GM18909 (cell line): Measurements from ENCODE around the gene MAEL.

Experiments
- ATAC-seq: cut with Tn5 transposase; IDR thresholded peaks from one replicate; pipeline ENCODE4 v1.9.1; 2021; ENCODE audit warnings: mild to moderate bottlenecking; ENCODE audit not compliant: unreplicated experiment, poor library complexity

The MAEL gene

DNA sequence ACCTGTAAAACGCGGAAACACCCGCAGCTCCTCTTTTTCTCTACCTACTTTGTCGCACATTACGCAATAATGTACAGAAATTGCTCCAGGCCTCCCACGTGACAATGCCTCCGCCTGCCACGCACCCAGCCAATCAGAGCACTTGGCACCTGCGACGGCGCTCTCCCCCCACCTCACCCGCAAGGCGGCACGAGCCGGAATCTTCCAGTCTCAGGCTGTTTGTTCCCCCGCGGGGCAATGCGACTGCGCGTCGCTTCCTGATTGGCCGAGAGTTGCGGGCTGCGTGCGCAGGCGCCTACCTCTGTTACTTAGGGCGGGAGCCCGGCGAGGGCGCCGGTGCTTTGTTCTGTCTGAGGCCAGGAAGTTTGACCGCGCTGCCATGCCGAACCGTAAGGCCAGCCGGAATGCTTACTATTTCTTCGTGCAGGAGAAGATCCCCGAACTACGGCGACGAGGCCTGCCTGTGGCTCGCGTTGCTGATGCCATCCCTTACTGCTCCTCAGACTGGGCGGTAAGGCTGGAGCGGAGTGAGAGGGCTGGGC lies at the start of gene MAEL:
Gene MAEL, plus strand, starts transcription at position 307 of the 542 bp plus-strand sequence. Its CDS starts 73 bp downstream, at position 380.
- no peak for ATAC-seq

DNA sequence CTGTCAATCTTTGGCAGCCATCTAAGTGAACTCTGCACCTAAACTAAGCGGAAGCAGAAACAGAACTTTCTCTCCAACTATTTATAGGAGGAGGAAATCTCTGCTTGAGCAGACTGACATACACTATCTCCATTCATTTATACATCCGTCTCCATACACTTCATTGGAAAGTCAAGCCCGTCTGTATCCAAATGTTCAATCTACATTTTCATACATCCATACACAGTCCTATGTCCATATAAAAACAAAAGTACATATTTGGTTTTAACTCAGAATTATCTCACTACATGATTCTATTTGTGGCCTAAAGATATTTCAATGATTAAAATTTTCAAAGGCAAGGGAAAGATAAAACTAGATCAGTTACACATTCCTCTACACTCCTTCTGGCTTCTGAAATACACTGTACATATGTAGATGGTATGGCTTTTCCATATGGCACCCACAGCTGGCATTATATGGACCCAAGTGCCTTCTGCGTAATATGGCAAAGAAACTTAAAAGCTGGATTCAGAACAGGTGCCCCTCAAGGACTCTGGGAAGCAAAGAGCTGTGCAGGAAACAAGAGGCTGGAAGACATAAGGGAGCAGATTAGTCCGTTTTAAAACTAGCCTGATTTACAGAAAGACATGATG lies 49.2 kb upstream of the MAEL start:
- ATAC-seq, result no peak

DNA sequence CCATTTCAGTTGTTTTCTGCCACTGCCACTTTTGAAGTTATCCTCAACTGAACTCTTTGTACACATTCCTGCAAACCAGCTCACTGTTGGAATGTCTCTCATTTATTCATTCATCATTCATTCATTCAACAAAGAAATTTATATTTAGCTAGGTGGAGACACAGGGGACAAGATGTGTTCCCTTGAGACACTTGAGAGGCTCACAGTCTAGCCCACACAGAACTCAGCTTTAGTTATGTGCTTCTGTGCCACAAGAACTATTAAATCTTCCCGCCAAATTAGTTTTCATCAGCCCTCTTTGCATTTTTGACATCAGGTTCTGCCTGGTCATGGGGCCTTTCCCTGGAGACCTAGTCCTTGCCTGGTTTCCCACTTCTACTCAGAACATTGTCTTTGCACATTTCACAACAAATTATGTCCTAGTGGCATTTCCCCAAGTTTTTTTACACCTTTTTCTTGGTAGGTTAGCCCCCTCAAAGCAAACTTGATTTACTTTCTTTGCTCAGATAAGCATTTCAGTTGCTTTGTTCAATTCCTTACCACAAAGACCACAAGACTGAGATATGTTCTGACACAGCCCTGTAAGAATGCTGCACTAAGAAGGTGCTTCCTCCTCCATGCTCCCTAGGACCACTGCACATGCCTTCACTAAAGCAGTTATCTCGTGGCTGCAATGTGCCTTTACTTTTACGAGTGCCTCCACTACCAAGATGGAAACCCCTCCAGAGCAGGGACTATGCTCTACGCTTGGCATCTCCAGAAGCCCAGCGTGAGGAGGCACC lies 44.7 kb upstream of the MAEL start:
- no peak for ATAC-seq

DNA sequence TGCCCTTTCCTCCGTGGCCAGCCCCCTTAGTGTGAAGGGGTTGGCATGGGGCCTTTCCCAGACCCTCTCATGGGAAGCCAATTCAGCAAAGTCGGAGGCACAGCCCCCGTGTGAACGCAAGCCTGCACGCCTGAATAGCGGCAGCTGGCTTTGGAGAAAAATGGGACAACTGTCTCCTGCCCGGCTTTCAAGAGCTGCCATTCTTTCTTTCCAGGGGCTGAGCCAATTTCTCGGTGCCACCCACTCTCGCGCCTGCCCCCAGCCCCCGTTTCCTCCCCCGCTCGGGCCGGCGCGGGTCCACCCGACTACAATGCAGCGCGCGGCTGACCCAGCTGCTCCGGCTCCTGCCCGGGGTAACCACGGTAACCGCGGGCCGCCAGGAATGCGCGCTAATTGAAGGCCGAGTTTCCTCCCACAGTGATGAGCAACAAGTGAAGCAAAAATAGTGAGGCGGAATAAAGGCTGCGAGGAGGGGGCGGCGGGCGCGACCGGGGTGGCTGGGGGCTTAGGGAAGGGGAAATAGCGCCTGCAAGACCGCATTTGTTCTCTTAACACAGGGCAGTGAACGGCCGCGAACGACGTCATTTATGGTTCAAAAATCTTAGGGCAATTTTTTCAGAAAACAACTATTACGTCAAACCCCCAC lies 41.6 kb upstream of the MAEL start:
- ATAC-seq, result peak; percentile 61

DNA sequence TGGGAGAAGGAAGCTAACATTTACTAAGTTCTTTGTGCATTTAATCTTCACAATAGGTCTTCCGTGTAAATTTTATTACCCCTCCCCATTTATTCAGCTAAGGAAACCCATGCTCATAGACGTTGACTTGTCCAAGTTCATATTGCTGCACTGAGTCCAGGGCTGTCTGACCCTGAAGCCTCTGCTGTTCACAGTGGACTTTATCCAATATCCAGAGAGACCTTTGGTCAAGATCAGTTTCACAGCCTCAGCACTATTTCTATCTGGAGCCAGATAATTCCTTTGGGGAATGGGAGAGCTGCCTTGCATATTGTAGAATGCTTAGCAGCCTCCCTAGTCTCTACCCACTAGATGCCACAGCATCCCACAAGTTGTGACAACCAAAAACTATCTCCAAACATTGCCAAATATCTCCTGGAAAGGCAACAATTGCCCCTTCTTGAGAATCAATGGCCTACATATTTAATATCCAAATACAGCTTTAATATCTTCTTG lies 40.2 kb upstream of the MAEL start:
- ATAC-seq, result no peak

DNA sequence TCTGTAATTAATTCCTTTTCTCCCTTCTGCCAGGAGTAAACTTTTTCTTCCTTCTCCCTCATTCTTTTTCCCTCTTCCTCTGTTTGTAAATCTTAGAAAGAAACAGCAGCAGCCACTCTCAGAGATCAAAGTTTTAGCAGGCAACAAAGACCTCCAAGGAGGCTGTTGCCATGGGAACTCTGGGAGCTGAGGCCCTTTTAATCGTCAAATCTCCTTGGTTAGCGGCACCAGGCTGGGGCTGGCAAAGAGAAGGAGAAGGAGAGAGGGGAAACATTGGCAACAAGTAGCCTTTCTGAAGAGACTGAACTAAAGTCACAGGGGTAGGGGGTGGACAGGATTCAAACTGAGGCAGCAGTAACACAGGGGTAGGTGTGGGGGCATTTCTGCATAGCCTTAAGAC lies 38.9 kb upstream of the MAEL start:
- ATAC-seq, result no peak

DNA sequence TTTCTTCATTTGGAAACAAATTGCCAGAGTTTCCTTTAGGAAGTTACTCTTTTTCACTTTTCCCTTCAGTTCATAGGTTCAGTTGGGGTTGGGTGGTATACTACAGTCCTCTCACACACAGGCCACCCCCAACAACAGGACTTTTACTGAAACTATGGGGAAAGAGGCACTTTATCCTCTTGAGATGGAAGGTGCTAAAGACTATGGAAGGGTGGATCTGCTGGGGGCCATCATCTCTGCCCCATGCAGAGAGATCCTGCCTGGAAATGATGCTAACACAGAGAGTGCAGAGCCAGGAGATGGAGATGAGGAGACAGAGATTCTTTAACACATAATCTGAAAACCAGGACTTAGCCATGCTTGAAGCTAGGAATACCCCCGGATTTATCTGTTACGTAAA lies 38.0 kb upstream of the MAEL start:
- no peak for ATAC-seq

DNA sequence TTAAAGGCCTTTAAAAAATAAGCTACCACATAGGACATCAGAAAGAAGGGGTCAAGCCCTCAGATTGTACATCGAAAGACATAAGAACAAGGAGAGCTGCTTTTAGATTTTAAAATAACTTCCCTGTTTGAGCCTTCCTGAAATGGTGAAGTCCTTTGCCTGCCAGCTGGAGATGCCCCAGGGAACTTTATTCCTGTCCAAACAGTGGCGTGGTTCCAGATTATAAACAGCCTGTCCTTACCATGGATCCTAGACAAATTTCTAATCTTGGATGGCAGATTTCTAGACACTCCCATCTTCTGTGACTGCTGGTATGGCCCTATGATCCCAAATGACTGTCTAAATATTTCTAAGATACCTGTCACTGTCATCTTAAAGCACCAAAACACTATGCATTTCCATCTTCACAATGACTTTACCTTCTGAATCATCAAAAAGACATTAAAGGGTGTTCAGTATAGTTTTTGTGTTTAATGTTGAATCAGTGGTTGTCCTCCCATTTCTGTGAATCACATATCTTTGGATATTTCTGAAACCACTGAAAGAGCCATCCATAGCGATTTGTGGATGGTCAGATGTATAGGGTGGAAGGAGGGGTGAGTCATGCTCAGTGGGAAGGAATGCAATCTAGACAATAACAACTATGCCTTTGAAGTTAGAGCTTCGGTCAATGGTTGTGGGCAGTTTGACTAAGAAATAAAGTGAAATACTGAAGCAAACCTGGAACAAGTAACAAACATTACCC lies 36.9 kb upstream of the MAEL start:
- ATAC-seq, result no peak

DNA sequence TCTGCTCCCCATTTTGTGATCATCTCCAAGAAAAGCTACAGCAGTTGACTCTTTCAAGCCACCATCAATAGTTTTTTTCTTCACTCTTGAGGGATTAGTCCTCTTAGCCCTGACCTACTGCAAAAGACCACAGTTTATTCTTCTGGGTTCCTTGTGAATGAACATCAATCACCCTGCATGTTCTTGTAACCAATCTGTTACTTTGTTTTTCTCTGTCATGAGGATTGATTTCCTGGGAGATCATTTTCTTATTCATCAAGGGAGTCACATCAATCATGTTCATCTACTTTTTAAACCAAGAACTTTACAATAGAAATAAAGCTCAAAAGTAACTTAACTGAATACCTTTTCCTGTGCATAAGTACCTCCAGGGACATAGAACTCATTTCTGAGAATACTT lies 35.6 kb upstream of the MAEL start:
- no peak for ATAC-seq

DNA sequence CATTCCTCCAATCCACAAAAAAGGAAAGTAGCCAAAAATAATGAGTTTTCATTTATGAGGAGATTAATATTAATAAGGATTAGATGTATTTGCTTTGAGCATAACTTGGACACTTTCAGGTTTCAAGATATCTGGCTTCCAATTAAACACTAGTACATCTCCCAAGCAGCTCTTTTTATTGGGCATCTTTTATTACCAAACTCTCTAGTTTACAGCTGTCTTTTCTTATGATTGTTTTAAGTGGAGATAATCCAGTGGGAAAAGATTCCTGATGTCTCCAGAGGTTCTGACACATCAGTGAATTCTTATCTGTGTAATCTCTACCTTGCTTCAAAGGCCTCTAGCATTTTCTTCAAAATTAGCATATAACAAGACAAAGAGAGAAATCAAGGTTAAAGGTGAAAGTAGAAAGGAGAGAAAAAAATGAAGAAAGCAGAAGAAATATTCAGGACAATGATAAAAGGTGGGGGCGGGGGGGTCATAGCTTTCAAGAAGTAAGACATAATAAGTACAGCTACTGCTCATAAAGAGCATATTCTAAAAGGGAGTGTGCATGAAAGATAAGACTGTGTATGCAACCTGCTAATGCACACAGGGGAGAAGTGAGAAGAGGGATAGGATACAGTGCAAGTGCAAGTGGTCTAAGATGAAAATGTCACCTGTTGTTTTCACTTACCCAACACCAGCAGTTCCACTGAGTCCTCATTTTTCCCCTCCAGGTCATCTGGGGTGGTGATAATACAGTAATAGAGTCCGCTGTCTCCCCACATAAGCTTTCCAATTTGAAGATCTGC lies 32.8 kb upstream of the MAEL start:
- no peak for ATAC-seq

DNA sequence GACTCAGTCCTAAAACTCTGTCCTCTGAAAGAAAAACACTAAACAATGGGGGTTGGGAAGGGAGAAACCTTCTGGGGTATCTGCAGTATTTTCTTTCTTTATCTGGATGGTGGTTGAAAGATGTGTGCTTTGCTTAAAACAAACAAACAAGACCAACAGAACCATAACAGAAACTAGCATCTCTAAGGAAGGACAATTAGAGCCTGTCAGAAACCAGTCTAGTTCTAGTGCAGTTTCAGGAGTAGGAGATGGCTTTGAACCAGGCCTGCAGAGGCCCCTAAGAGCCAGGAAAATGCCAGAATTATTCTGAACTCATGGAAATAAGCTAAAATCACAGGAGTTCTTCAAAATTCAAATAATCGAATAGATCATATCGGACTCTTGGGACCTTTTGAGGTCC lies 32.2 kb upstream of the MAEL start:
- no peak for ATAC-seq

DNA sequence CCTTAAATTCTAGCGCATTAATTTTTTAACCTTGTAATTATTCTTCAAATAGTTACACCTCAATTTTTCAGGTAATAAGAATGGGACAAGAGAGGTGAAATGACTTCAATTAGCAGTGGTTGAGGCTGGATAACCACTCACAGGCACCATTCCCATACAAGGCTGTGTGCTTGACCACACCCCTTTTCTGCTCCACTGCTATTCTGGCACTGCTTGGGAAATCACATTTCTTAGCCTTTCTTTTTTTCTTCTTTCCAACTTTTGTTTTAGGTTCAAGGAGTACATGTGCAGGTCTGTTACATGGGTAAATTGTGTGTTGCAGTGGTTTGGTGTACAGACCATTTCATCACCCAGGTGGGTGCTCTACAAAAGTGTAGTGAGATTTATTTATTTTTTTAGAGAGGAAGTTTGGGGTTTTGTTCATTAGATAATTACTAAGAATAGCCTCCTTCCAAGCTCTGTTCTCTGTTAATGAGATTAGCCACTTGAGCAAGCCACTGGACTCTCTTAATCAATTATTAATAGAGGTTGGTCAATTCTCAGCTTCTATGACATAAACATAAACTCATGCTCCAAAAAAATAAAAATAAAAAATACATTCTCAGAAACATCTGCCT lies 28.1 kb upstream of the MAEL start:
- peak; percentile 65 for ATAC-seq

DNA sequence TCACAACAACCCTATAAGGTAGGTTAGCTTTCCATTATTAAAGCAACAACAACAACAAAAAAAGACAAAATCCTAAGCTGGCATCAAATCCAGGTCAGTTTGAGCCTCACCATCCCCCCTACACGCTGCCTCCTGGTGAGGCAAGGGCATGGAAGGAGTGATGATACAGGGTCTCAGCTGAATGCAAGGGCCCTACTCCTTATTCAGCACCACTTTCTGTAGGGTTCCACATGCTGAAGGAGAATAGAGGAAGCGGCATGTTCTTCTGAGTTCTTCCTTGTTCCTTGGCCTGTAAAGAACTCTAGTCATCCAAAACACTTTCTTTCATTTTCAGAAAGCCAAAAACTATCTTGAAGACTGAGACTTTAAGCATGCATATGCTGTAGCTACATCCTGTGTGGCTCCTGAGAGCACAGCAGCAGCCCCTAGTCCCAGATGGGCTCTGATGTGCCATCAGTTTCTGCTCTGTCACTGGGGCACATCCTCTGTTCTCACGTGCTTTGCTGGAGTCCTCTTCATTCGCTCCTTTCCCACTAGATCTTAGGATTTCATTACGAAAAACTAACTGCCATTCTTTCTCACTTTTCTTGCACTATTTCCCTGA lies 19.9 kb upstream of the MAEL start:
- peak; percentile 93 for ATAC-seq

DNA sequence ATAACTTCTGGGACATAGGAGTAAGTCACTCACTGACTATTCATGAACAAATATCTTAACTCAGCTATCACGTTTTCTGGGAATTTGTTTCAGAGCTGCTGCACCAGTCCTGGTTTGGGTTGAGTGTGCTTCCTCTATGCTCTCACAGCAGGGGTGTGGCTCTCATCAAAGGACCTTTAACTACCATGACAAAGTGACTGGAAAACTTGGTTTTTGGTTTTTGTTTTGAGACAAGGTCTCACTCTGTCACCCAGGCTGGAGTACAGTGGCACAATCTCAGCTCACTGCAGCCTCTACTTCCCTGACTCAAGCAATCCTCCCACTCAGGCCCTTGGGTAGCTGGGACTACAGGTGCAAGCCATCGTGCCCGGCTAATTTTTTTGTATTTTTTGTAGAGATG lies 17.8 kb upstream of the MAEL start:
- no peak for ATAC-seq

DNA sequence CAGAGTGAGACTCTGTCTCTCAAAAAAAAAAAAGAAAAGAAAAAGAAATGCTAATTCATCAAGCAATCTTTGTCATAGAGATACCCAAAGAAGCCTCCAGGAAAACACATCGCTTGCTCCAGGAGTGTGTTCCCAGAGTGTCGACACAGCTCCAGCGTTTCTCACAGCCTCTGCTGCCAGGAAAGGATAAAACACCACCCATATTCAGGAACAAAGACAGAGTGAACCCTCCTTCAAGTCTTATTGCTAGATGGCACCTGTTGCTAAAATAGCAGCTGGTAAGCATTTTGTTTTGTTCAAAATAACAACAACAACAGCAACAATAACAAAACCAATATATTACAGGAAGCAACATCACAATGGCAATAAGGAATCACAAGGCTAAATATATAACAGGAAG lies 16.9 kb upstream of the MAEL start:
- no peak for ATAC-seq

DNA sequence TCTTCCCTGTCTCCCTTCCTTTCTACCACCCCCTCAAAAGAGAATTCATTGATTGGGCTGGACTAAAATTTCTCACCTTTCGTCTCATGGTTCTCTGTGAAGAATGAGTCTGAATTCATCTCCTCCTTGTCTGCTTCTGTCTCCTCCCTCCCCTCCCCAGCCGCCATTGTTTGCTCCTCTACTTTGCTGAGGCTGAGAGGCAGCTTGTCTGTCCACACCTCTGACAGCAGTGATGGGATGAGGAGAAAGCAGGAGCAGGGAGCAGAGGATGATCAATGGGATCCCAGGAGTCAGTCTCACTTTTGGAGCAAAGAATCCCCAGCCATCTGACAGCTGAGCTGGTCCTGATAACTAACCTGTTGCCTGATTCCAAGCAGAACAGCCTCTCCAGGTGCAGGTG lies 16.3 kb upstream of the MAEL start:
- ATAC-seq, result no peak

DNA sequence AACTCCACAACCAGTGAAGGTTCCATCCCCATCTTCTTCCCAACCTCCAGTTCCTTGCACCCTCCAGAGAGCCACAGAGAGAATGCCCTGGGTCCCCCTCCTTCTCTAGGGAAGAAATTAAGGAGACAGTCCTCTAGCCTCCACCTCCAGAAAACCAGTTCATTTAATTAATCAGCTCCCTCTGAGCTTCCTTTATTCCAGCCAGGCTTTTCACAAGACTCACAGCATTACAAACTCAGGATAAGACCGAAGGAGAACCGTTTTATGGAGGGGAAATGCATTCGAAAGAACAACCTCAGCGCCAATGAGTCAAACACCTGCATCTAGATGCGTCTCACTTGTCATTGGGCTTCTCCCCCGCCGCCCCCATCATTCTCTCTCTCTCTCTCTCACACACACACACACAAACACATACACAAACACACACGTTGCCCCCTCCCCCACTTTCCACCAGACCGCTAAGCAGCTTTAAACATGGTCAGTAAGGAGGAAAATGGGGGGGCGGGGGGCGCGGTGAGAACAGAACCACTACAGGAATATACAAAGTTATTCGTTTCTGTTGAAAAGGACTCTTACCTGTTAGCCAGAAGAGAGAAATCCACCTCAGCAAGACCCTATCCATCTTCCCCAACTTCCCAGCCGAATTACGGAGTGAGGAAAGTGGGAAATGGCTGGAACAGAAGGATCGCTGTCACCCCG lies 14.3 kb upstream of the MAEL start:
- ATAC-seq, result peak; percentile 15
